Measurements from ENCODE around the gene CRTAP.
"Not testable (repeated sequence)": the region's sequence is repeated elsewhere in the genome, so short reads cannot be mapped to it uniquely, and the experiment has no call there.

Gene CRTAP

GRCh38 chr3:33181229-33181628, 67.4 kb downstream of the CRTAP start:
- DNase-seq: no peak

- DNase-seq: not testable (repeated sequence)
These were observed 67.8 kb downstream of the CRTAP start for GRCh38 chr3:33181641-33182040.

DNA sequence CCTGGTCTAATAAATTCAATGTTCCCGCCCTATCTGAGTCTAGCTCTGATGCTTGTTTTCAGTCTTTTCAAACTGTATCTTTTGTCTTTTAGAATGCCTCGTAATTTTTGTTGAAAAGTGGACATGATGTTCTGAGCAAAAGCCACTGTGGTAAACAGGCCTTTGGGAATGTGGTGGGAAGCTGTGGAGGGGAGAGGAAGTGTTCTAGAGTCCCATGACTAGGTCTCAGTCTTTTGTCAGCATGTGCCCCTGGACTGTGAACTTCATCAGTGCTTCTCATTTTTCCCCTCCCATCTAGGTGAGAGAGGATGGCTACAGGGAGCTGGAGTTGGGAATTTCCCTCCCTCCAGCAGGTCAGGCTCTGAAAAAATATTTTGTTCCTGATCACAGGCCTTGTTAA, 71.0 kb downstream of the CRTAP start:
- no peak for DNase-seq

DNA sequence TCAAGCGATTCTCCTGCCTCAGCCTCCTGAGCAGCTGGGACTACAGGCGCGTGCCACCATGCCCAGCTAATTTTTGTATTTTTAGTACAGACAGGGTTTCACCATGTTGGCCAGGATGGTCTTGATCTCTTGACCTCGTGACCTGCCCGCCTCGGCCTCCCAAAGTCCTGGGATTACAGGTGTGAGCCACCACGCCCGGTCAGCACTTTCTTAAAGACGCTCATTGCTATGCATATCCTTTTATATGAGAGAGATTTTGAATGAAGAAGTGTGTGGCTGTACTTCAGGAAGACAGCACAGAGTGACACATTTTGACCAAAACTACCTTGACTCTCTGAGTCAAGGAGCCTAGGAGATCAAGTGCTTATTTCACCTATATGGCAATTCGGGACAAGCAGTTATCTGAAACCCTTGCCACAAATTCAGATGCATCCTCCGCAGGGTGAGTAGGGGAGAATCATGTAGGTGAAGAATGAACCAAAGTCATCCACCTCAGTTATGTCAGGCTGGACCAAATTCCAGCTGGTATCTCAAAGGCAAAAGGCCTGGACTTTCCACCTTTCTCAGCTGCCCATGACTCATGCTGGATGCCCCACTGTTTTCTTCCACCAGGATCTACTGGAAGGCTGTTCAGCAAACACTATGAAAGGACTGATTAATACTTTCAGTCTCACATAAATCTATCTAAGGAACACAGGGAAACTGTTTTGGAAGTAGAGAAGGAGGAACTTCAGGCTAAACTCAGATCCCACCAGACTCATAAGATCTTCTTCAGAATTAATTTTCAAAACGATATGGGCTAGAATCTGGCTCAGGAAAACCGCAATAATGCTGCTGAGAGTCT, 72.9 kb downstream of the CRTAP start:
- no peak for DNase-seq

- no peak for DNase-seq
These were observed 73.5 kb downstream of the CRTAP start for GRCh38 chr3:33187368-33187634.

DNA sequence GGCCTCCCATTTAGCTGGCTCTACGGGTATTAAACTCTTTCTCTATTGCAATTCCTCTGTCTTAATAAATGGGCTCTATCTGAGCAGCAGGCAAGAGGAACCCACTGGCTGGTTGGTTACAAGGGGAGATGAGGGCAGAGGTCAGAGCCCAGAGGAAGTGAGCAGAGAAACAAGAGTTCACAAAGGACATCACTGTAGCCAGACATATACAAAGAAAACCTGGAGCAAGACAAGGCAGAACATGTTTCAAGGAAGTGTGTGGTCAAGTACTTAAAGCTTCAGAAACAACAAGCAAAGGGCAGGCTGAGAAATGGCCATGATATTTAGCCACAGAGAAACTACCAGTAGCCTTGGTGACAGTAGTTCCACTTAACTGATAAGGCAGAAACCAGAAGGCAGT, 80.5 kb downstream of the CRTAP start:
- no peak for DNase-seq

DNA sequence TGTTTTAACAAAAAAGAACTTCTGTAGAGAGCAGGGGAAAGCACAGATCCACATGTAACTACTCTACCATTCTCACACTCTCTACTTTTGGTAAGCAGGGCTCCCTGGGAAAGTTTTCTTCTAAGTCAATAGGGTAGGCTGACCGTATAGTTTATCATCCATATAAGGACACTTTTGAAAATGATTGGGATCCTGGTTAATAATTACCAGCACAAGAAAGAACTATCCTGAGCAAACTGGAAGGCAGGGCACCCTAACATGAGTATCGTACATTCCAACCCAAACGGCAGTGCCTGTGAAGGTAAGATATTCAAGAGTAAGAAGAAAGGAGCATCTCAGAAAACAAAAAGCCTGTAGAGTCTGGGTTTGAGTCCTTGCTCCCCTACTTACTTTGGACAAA, 82.7 kb downstream of the CRTAP start:
- no peak for DNase-seq

Measured in midbrain (tissue), 1 donor.